Mucosa of rectum (tissue), 2 donors: ENCODE measurements around the gene VAPB.

Source experiments
- H3K27ac ChIP-seq, 2 donors: one replicate each; pipeline ENCODE4 v1.7.0; 2013; ENCODE audit warnings: inconsistent platforms in 2 of 2, low read depth in 2 of 2, low read length in 2 of 2
- H3K27me3 ChIP-seq, 2 donors: one replicate each; pipeline ENCODE4 v1.7.0; 2013; ENCODE audit warnings: low read length in 2 of 2; ENCODE audit not compliant: control insufficient read depth in 2 of 2, insufficient read depth in 2 of 2
- H3K36me3 ChIP-seq, 2 donors: one replicate each; pipeline ENCODE4 v1.7.0; 2013; ENCODE audit warnings: low read length in 2 of 2; ENCODE audit not compliant: control insufficient read depth in 2 of 2, insufficient read depth in 2 of 2
- H3K4me1 ChIP-seq, 2 donors: one replicate each; pipeline ENCODE4 v1.7.0; 2013; ENCODE audit warnings: low read length in 2 of 2, mild to moderate bottlenecking in 1 of 2; ENCODE audit not compliant: control insufficient read depth in 2 of 2, insufficient read depth in 2 of 2
- H3K4me3 ChIP-seq, 2 donors: one replicate each; pipeline ENCODE4 v1.7.0; 2013; ENCODE audit warnings: low read length in 2 of 2
- H3K9ac ChIP-seq, 2 donors: one replicate each; pipeline ENCODE4 v1.7.0; 2013; ENCODE audit warnings: low read length in 2 of 2, low read depth in 1 of 2, mild to moderate bottlenecking in 1 of 2
- H3K9me3 ChIP-seq, 2 donors: one replicate each; pipeline ENCODE4 v1.7.0; 2013; ENCODE audit warnings: low read length in 2 of 2; ENCODE audit not compliant: control insufficient read depth in 2 of 2
- donor health status: healthy.
- donor health status: Normal muscosa, but diverticular disease.

Gene VAPB

GRCh38 chr20:58479726-58480440 is 90.9 kb downstream of the VAPB start:
- Histone ChIP-seq H3K4me3 (no peak overlapping the region), H3K27me3 (no peaks in the 10 kb centered on the region), H3K9ac (no peak overlapping the region), H3K9me3 (peaks cover 0 to 4% of the 10 kb centered on the region in 2 donors), H3K27ac (peak overlapping the region in 1 of 2 donors; percentile 38), H3K4me1 (peaks cover 7 to 11% of the 10 kb centered on the region in 2 donors), H3K36me3 (no peaks in the 10 kb centered on the region)

DNA sequence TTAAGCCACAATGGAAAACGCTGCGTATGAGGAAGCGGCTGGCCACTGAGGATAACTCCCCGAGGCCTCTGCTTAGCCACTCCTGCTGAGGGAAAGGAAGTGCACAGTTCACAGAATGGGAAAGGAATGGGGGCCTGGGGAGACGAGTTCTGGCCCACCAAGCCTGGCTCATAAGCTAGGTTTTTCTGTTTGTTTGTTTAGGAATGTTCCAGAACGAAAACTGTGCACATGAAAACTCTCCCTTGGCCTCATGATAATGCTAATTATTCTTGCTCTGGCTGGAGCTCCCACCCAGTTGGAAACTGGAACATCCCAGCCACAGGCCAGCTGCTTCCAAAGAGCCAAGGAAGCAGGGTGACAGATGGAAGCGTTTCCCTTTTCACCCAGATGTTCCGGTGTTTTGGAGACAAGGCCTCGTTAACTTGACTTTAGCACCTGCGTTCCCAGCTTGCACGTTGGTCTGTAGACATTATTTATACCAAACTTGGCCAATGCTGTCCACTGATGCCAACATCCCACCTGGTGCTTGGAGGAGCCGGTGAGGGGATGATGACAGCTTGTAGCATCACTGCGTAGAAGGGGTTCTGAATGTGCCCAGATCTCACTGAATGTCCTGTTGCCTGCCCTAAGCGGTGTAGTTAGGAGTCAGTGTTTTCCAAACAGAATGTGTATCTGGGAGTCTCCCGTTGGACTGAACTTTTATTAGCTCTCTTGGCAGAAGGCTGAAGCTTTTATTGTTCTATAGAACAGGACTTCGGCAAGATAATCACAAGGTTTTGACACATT is 91.7 kb downstream of the VAPB start:
- Histone ChIP-seq H3K4me3 (peak overlapping the region in 1 of 2 donors; percentile 13), H3K9ac (no peak overlapping the region)

DNA sequence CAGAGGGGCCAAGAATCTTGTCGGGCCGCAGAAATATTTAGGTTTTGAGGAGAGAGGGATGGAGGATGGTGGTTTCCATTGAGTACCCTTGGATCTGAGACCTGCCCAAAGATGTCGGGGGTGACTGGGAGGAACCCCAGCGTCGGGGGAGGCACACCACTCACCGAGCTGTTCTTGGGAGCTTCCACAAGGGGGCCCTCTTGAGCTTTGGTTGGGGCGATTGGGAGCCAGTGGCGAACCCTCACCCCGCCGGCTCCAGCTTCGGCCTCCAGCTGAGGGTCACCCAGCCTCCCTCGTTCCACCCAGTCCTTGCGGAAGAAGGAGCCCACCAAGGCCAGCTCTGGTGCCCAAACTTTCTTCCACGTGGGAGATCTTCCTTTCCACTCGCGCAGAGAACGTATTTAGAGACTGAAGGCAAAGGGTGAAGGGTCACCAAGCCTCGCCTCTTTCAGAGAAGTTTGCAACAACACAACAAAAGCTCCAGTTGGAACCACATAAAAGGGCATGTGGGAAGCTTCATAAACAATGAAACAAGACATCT is 92.5 kb downstream of the VAPB start:
- H3K36me3 ChIP-seq = no peaks in the 10 kb centered on the region
- H3K27me3 ChIP-seq = no peaks in the 10 kb centered on the region
- H3K9ac ChIP-seq = peak overlapping the region in 1 of 2 donors; percentile 15
- peaks cover 0 to 7% of the 10 kb centered on the region in 2 donors for H3K9me3 ChIP-seq
- H3K4me1 ChIP-seq = peaks cover 7 to 11% of the 10 kb centered on the region in 2 donors
- H3K27ac ChIP-seq = no peak overlapping the region
- H3K4me3 ChIP-seq = peak overlapping the region in 1 of 2 donors; percentile 38

More for the DNA sequence above, 91.7 kb downstream of the VAPB start:
- Histone ChIP-seq H3K9me3 (peaks cover 0 to 4% of the 10 kb centered on the region in 2 donors), H3K4me1 (peaks cover 7 to 11% of the 10 kb centered on the region in 2 donors), H3K27me3 (no peaks in the 10 kb centered on the region), H3K27ac (peak overlapping the region; percentile 9 to 38), H3K36me3 (no peaks in the 10 kb centered on the region)

DNA sequence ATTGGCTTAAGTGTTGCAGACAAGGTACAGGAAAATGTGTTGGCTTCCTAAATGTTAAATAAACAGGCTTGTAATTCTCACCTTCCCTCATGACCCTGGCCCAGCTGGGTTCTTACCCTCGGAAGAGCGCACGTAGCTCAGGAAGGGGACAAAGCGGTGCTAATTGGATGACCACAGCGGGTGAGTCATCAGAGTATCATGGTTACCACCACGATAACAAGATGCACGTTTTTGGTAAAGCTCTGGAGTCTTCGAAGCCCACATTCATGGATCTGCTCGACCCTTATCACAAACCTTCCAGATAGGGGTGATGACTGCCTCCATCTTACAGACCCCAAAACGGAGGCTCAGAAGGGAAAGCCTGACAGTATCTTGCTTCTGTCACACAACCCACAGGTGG is 93.4 kb downstream of the VAPB start:
- Histone ChIP-seq H3K36me3 (no peaks in the 10 kb centered on the region), H3K4me3 (no peak overlapping the region), H3K27me3 (no peaks in the 10 kb centered on the region), H3K9ac (no peak overlapping the region), H3K9me3 (peaks cover 0 to 7% of the 10 kb centered on the region in 2 donors), H3K4me1 (peaks cover 7 to 11% of the 10 kb centered on the region in 2 donors), H3K27ac (no peak overlapping the region)

- H3K4me3 ChIP-seq = no peak overlapping the region
- H3K9me3 ChIP-seq = peaks cover 0 to 6% of the 10 kb centered on the region in 2 donors
- H3K4me1 ChIP-seq = peaks cover 7 to 11% of the 10 kb centered on the region in 2 donors
- H3K27me3 ChIP-seq = no peaks in the 10 kb centered on the region
- no peak overlapping the region for H3K27ac ChIP-seq
- H3K9ac ChIP-seq = no peak overlapping the region
- H3K36me3 ChIP-seq = no peaks in the 10 kb centered on the region
These were observed 94.0 kb downstream of the VAPB start for GRCh38 chr20:58483051-58483450.

- peaks cover 0 to 3% of the 10 kb centered on the region in 2 donors for H3K9me3 ChIP-seq
- no peak overlapping the region for H3K9ac ChIP-seq
These were observed 94.4 kb downstream of the VAPB start for GRCh38 chr20:58483470-58483869.

GRCh38 chr20:58485393-58485792 is 96.4 kb downstream of the VAPB start:
- no peaks in the 10 kb centered on the region for H3K27me3 ChIP-seq
- H3K36me3 ChIP-seq = no peaks in the 10 kb centered on the region
- no peak overlapping the region for H3K4me3 ChIP-seq

More at GRCh38 chr20:58483470-58483869, 94.4 kb downstream of the VAPB start:
- no peaks in the 10 kb centered on the region for H3K36me3 ChIP-seq
- no peaks in the 10 kb centered on the region for H3K27me3 ChIP-seq
- H3K4me1 ChIP-seq = peaks cover 7 to 11% of the 10 kb centered on the region in 2 donors
- no peak overlapping the region for H3K27ac ChIP-seq
- no peak overlapping the region for H3K4me3 ChIP-seq

DNA sequence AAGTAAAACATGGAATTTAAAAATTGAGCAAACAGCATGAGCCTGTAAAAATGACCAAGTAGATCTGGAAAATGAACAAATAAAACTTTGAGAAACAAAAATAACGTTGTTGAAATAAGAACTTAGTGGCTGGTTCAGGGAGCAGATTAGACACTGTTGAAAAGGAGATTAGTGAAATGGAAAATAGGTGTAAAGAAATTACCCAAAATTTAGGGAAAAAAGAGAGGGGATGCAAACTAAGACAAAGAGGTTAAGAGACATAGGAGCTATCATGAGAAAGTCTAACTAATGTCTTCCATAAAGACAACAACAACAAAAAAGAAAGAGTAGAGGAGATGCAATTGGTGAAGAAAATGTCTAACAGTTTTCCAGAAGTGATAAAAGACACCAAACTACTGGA is 97.2 kb downstream of the VAPB start:
- Histone ChIP-seq H3K9me3 (peaks cover 0 to 3% of the 10 kb centered on the region in 2 donors), H3K36me3 (no peaks in the 10 kb centered on the region), H3K4me3 (no peak overlapping the region), H3K9ac (no peak overlapping the region), H3K27me3 (no peaks in the 10 kb centered on the region), H3K4me1 (peaks cover 2 to 6% of the 10 kb centered on the region in 2 donors), H3K27ac (no peak overlapping the region)

More at GRCh38 chr20:58485393-58485792, 96.4 kb downstream of the VAPB start:
- Histone ChIP-seq H3K27ac (no peak overlapping the region), H3K9me3 (peaks cover 0 to 3% of the 10 kb centered on the region in 2 donors), H3K9ac (no peak overlapping the region), H3K4me1 (peaks cover 7 to 11% of the 10 kb centered on the region in 2 donors)

- Histone ChIP-seq H3K9ac (no peak overlapping the region), H3K36me3 (no peaks in the 10 kb centered on the region), H3K9me3 (no peaks in the 10 kb centered on the region), H3K4me1 (no peaks in the 10 kb centered on the region), H3K27me3 (no peaks in the 10 kb centered on the region), H3K27ac (no peak overlapping the region), H3K4me3 (no peak overlapping the region)
These were observed 103.2 kb downstream of the VAPB start for GRCh38 chr20:58492074-58492718.
